Measurements from ENCODE around the gene VWA3B. TPM values are rescaled to one million over a fixed set of nuclear protein-coding genes. Genes with fewer than 3 reads are reported as not detected.

Gene VWA3B
- total RNA-seq, 1 experiment from 2014 or later: not detected

DNA sequence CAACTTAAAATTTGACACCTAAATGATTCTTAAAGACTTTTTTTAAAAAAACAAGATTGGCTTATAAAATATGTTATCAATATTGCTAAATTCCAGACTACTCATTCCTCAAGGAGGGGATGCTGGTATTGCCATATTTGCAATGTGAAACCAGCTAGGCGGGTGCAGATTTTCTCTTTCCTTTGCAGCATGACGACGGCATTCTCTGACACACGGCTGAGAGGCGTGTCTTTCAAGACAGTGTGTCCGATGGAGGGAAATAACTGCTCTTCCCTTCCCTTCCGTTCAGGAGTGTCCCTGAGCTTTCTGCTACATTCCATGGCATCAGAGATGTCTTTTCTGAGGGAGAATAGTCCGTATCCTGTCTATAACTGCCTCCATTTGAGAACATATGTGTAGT is 221.1 kb downstream of the VWA3B start:
- no peak overlapping the region for H3K27ac Mint-ChIP-seq
- H3K4me2 ChIP-seq (ENCODE audit: insufficient read depth, insufficient read length, low read length): no peak overlapping the region
- no peak overlapping the region for H3K23ac ChIP-seq (ENCODE audit: insufficient read length, low read depth, low read length)
- H3K27ac ChIP-seq (ENCODE audit: insufficient read length, low read depth, low read length): no peak overlapping the region
- DNase-seq: no peak
- H3K18ac ChIP-seq (ENCODE audit: insufficient read length, low read depth, low read length): no peak overlapping the region
- H3K4me1 ChIP-seq (ENCODE audit: insufficient read depth, low read length): no peaks in the 10 kb centered on the region
- H2AFZ ChIP-seq (ENCODE audit: low read length): no peak overlapping the region
- H2BK5ac ChIP-seq (ENCODE audit: insufficient read length, low read length): no peak overlapping the region
- H2BK12ac ChIP-seq (ENCODE audit: insufficient read length, low read depth, low read length): no peak overlapping the region
- H4K8ac ChIP-seq (replicated peaks; ENCODE audit: insufficient read length, low read depth, low read length): no peak overlapping the region
- no peak overlapping the region for H3K9ac ChIP-seq (ENCODE audit: extremely low read depth, insufficient read length, low read length)
- H3K9me3 Mint-ChIP-seq: no peaks in the 10 kb centered on the region
- H3K27me3 ChIP-seq (ENCODE audit: insufficient read depth, low read length): no peaks in the 10 kb centered on the region
- no peak overlapping the region for H3T11ph ChIP-seq (ENCODE audit: low read length)
- no peaks in the 10 kb centered on the region for H3K79me2 ChIP-seq (ENCODE audit: insufficient read depth, low read length)
- no peak overlapping the region for H4K5ac ChIP-seq (ENCODE audit: insufficient read length, low read depth, low read length)
- H2AK5ac ChIP-seq (ENCODE audit: insufficient read length, low read length): no peak overlapping the region
- no peaks in the 10 kb centered on the region for H3K9me3 ChIP-seq (ENCODE audit: control insufficient read depth, low read depth, low read length)
- no peaks in the 10 kb centered on the region for H3K79me1 ChIP-seq (ENCODE audit: insufficient read depth, low read depth, low read length, poor library complexity, severe bottlenecking)
- no peak overlapping the region for H4K91ac ChIP-seq (ENCODE audit: insufficient read length, low read depth, low read length)
- H2BK120ac ChIP-seq (ENCODE audit: low read depth, low read length, poor library complexity, severe bottlenecking): no peak overlapping the region
- no peaks in the 10 kb centered on the region for H3K23me2 ChIP-seq (ENCODE audit: insufficient read length, low read depth, low read length, poor library complexity, severe bottlenecking)
- no peak overlapping the region for H2BK20ac ChIP-seq (ENCODE audit: low read depth, low read length, poor library complexity, severe bottlenecking)
- H3K4me1 Mint-ChIP-seq: peaks cover 7 to 17% of the 10 kb centered on the region in 2 experiments
- H3K14ac ChIP-seq (ENCODE audit: insufficient read depth, low read length): no peak overlapping the region
- no peaks in the 10 kb centered on the region for H4K20me1 ChIP-seq (ENCODE audit: control insufficient read depth, insufficient read depth, insufficient read length)
- H3K4me3 Mint-ChIP-seq: no peak overlapping the region
- no peak overlapping the region for H3K56ac ChIP-seq (ENCODE audit: insufficient read length, low read depth, low read length)
- H2BK15ac ChIP-seq (ENCODE audit: low read depth, low read length): no peak overlapping the region
- no CpG with 5 or more reads among the region's 8 CpGs for WGBS (ENCODE audit: extremely low coverage, insufficient read length, low lambda C conversion rate)
- peaks cover 13% of the 10 kb centered on the region for H3K27me3 Mint-ChIP-seq (ENCODE audit: low read depth)
- H3K4ac ChIP-seq (ENCODE audit: low read depth, low read length): no peak overlapping the region
- H3K36me3 Mint-ChIP-seq (ENCODE audit: insufficient read depth in 1 of 3, low read depth in 3 of 3): peaks cover 0 to 3% (median 0%) of the 10 kb centered on the region in 3 experiments; a peak in 2 of 7 replicates
- TF ChIP-seq, protein P1, sequence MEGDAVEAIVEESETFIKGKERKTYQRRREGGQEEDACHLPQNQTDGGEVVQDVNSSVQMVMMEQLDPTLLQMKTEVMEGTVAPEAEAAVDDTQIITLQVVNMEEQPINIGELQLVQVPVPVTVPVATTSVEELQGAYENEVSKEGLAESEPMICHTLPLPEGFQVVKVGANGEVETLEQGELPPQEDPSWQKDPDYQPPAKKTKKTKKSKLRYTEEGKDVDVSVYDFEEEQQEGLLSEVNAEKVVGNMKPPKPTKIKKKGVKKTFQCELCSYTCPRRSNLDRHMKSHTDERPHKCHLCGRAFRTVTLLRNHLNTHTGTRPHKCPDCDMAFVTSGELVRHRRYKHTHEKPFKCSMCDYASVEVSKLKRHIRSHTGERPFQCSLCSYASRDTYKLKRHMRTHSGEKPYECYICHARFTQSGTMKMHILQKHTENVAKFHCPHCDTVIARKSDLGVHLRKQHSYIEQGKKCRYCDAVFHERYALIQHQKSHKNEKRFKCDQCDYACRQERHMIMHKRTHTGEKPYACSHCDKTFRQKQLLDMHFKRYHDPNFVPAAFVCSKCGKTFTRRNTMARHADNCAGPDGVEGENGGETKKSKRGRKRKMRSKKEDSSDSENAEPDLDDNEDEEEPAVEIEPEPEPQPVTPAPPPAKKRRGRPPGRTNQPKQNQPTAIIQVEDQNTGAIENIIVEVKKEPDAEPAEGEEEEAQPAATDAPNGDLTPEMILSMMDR (conservative IDR thresholded peaks at IDR 0.05): no peak
